H9 (cell line): Measurements from ENCODE around the gene TAS2R3. TPM values are rescaled to one million over a fixed set of nuclear protein-coding genes. Genes with fewer than 3 reads are reported as not detected.

ENCODE experiments used
- DNase-seq: peaks from one replicate; pipeline ENCODE4 v3.0.0-alpha.2; 2017
- H2AFZ ChIP-seq: one replicate; pipeline ENCODE4 v1.6.1; 2013; ENCODE audit warnings: mild to moderate bottlenecking, low read length, control low read depth, moderate library complexity
- H2AK5ac ChIP-seq: 2 replicates; pipeline ENCODE4 v1.6.1; 2013; ENCODE audit warnings: low read length, control low read depth, mixed read lengths; ENCODE audit not compliant: insufficient read length
- H2BK120ac ChIP-seq: one replicate; pipeline ENCODE4 v1.6.1; 2013; ENCODE audit warnings: low read depth, mild to moderate bottlenecking, low read length, control low read depth, inconsistent platforms; ENCODE audit not compliant: poor library complexity, severe bottlenecking
- H2BK12ac ChIP-seq: 2 replicates; pipeline ENCODE4 v1.6.1; 2013; ENCODE audit warnings: low read length, control low read depth, mixed read lengths, low read depth; ENCODE audit not compliant: insufficient read length
- H2BK15ac ChIP-seq: 2 replicates; pipeline ENCODE4 v1.6.1; 2013; ENCODE audit warnings: low read depth, low read length, control low read depth
- H2BK20ac ChIP-seq: one replicate; pipeline ENCODE4 v1.6.1; 2013; ENCODE audit warnings: low read depth, mild to moderate bottlenecking, low read length, control low read depth, inconsistent platforms; ENCODE audit not compliant: poor library complexity, severe bottlenecking
- H2BK5ac ChIP-seq: 2 replicates; pipeline ENCODE4 v1.6.1; 2013; ENCODE audit warnings: low read length, control low read depth, mixed read lengths; ENCODE audit not compliant: insufficient read length
- H3K14ac ChIP-seq: 2 replicates; pipeline ENCODE4 v1.6.1; 2013; ENCODE audit warnings: low read length, control low read depth; ENCODE audit not compliant: insufficient read depth
- H3K18ac ChIP-seq: 2 replicates; pipeline ENCODE4 v1.6.1; 2013; ENCODE audit warnings: low read depth, mild to moderate bottlenecking, mixed read lengths, low read length, control low read depth; ENCODE audit not compliant: insufficient read length
- H3K23ac ChIP-seq: 2 replicates; pipeline ENCODE4 v1.6.1; 2013; ENCODE audit warnings: low read length, control low read depth, mixed read lengths, low read depth; ENCODE audit not compliant: insufficient read length
- H3K23me2 ChIP-seq: 2 replicates; pipeline ENCODE4 v1.6.1; 2013; ENCODE audit warnings: low read depth, mild to moderate bottlenecking, mixed read lengths, low read length, control low read depth; ENCODE audit not compliant: insufficient read length, poor library complexity, severe bottlenecking
- H3K27ac ChIP-seq: 2 replicates; pipeline ENCODE4 v1.5.1; 2013; ENCODE audit warnings: low read length, control low read depth, mixed read lengths, low read depth; ENCODE audit not compliant: insufficient read length
- H3K27me3 ChIP-seq: 2 replicates; pipeline ENCODE4 v1.6.1; 2013; ENCODE audit warnings: low read length, control low read depth, inconsistent platforms; ENCODE audit not compliant: insufficient read depth
- H3K4ac ChIP-seq: 2 replicates; pipeline ENCODE4 v1.6.1; 2013; ENCODE audit warnings: low read depth, mild to moderate bottlenecking, control low read depth, inconsistent platforms, low read length, moderate library complexity
- H3K4me1 ChIP-seq: 2 replicates; pipeline ENCODE4 v1.6.1; 2013; ENCODE audit warnings: low read length, control low read depth, inconsistent platforms; ENCODE audit not compliant: insufficient read depth
- H3K4me2 ChIP-seq: 2 replicates; pipeline ENCODE4 v1.6.1; 2013; ENCODE audit warnings: low read length, control low read depth, mixed read lengths; ENCODE audit not compliant: insufficient read length, insufficient read depth
- H3K56ac ChIP-seq: 2 replicates; pipeline ENCODE4 v1.6.1; 2013; ENCODE audit warnings: low read depth, mild to moderate bottlenecking, mixed read lengths, low read length, control low read depth; ENCODE audit not compliant: insufficient read length
- H3K79me1 ChIP-seq: 2 replicates; pipeline ENCODE4 v1.6.1; 2013; ENCODE audit warnings: low read depth, mild to moderate bottlenecking, moderate library complexity, low read length, control low read depth, inconsistent platforms; ENCODE audit not compliant: insufficient read depth, poor library complexity, severe bottlenecking
- H3K79me2 ChIP-seq: 2 replicates; pipeline ENCODE4 v1.6.1; 2013; ENCODE audit warnings: low read length, control low read depth, inconsistent platforms; ENCODE audit not compliant: insufficient read depth
- H3K9ac ChIP-seq: 2 replicates; pipeline ENCODE4 v1.6.1; 2013; ENCODE audit warnings: low read length, control low read depth, mixed read lengths; ENCODE audit not compliant: insufficient read length; ENCODE audit errors: extremely low read depth
- H3K9me3 ChIP-seq: one replicate; pipeline ENCODE4 v1.6.1; 2013; ENCODE audit warnings: low read depth, low read length, inconsistent platforms; ENCODE audit not compliant: control insufficient read depth
- H3T11ph ChIP-seq: one replicate; pipeline ENCODE4 v1.6.1; 2013; ENCODE audit warnings: mild to moderate bottlenecking, low read length, control low read depth, inconsistent platforms
- H4K20me1 ChIP-seq: one replicate; pipeline ENCODE4 v1.6.1; 2013; ENCODE audit not compliant: control insufficient read depth, insufficient read length, insufficient read depth
- H4K5ac ChIP-seq: 2 replicates; pipeline ENCODE4 v1.6.1; 2013; ENCODE audit warnings: low read depth, mild to moderate bottlenecking, mixed read lengths, low read length, control low read depth; ENCODE audit not compliant: insufficient read length
- H4K8ac ChIP-seq: replicated peaks from 2 replicates; pipeline ENCODE4 v1.6.1; 2013; ENCODE audit warnings: low read length, control low read depth, mixed read lengths, low read depth; ENCODE audit not compliant: insufficient read length
- H4K91ac ChIP-seq: 2 replicates; pipeline ENCODE4 v1.6.1; 2013; ENCODE audit warnings: low read depth, mild to moderate bottlenecking, moderate library complexity, mixed read lengths, low read length, control low read depth; ENCODE audit not compliant: insufficient read length
- H3K27ac Mint-ChIP-seq, 3 experiments: 2 replicates in 2 of 3; 3 replicates in 1 of 3; pipeline ENCODE4 v1.8.0; 2020 to 2021; ENCODE audit warnings: mixed read lengths in 3 of 3, mild to moderate bottlenecking in 1 of 3, moderate library complexity in 1 of 3
- H3K27me3 Mint-ChIP-seq: 2 replicates; pipeline ENCODE4 v1.8.0; 2021; ENCODE audit warnings: low read depth, mild to moderate bottlenecking, moderate library complexity, mixed read lengths
- H3K36me3 Mint-ChIP-seq, 3 experiments: 2 replicates in 2 of 3; 3 replicates in 1 of 3; pipeline ENCODE4 v1.8.0; 2020 to 2021; ENCODE audit warnings: low read depth in 3 of 3, mixed read lengths in 3 of 3; ENCODE audit not compliant: insufficient read depth in 1 of 3
- H3K4me1 Mint-ChIP-seq, 2 experiments: 2 replicates each; pipeline ENCODE4 v1.8.0; 2020; ENCODE audit warnings: mixed read lengths in 2 of 2
- H3K4me3 Mint-ChIP-seq, 2 experiments: 2 replicates in 1 of 2; 3 replicates in 1 of 2; pipeline ENCODE4 v1.8.0; 2020 to 2021; ENCODE audit warnings: mild to moderate bottlenecking in 2 of 2, mixed read lengths in 2 of 2, moderate library complexity in 1 of 2
- H3K9me3 Mint-ChIP-seq, 2 experiments: 2 replicates in 1 of 2; 3 replicates in 1 of 2; pipeline ENCODE4 v1.8.0; 2020; ENCODE audit warnings: mild to moderate bottlenecking in 2 of 2, mixed read lengths in 2 of 2, moderate library complexity in 1 of 2
- CTCF ChIP-seq: fragments of 200-600 bp; sonication (generic); conservative IDR thresholded peaks from 3 replicates; pipeline ENCODE4 v1.8.0; 2021; ENCODE audit warnings: antibody characterized with exemption, mild to moderate bottlenecking
- WGBS: extraction: QIAGEN DNeasy Blood & Tissue Kit; methylation state at CpG from one replicate; pipeline ENCODE4 v1.1.7; 2013; ENCODE audit warnings: missing lambda C conversion rate, low lambda C conversion rate, mixed read lengths; ENCODE audit not compliant: insufficient read length; ENCODE audit errors: extremely low coverage; 5-methylcytosine and 5-hydroxymethylcytosine counted together
- total RNA-seq: library from RNA; stranded (reverse); gene quantifications from 2 replicates; pipeline ENCODE4 v1.2.1, GENCODE V29; 2021

Gene TAS2R3
- total RNA-seq, 1 experiment from 2014 or later: 1.2 TPM

- no peak overlapping the region for H3K4me2 ChIP-seq
- H3K4me1 Mint-ChIP-seq: peaks cover 9 to 10% of the 10 kb centered on the region in 2 experiments
- H3K18ac ChIP-seq: no peak overlapping the region
- H3K27me3 Mint-ChIP-seq: no peaks in the 10 kb centered on the region
- no peak overlapping the region for H3K23ac ChIP-seq
- no peak overlapping the region for H2BK5ac ChIP-seq
- H2BK120ac ChIP-seq: no peak overlapping the region
- H3K27me3 ChIP-seq: no peaks in the 10 kb centered on the region
- no peak overlapping the region for H4K5ac ChIP-seq
- H4K20me1 ChIP-seq: no peaks in the 10 kb centered on the region
- H3K4me3 Mint-ChIP-seq: no peak overlapping the region
- H3K23me2 ChIP-seq: peaks cover under 1% of the 10 kb centered on the region
- no peak overlapping the region for H3K27ac Mint-ChIP-seq
- H3K9me3 ChIP-seq: no peaks in the 10 kb centered on the region
- no peak overlapping the region for H4K91ac ChIP-seq
- H2AK5ac ChIP-seq: no peak overlapping the region
- H3K27ac ChIP-seq: no peak overlapping the region
- no peaks in the 10 kb centered on the region; a peak in 2 of 5 replicates for H3K9me3 Mint-ChIP-seq
- H2BK15ac ChIP-seq: no peak overlapping the region
- H3K9ac ChIP-seq: no peak overlapping the region
- no peak overlapping the region for H2BK12ac ChIP-seq
- H2AFZ ChIP-seq: no peak overlapping the region
- no CpG with 5 or more reads among the region's 2 CpGs for WGBS
- H2BK20ac ChIP-seq: no peak overlapping the region
- H3K36me3 Mint-ChIP-seq: peaks cover 68 to 86% (median 84%) of the 10 kb centered on the region in 3 experiments
- H4K8ac ChIP-seq: no peak overlapping the region
- H3K56ac ChIP-seq: no peak overlapping the region
- TF ChIP-seq CTCF: no peak
- no peak overlapping the region for H3K14ac ChIP-seq
- H3K79me1 ChIP-seq: peaks cover 8% of the 10 kb centered on the region
- no peak overlapping the region for H3K4ac ChIP-seq
- DNase-seq: no peak
- H3K79me2 ChIP-seq: peaks cover 12% of the 10 kb centered on the region
- H3K4me1 ChIP-seq: 0 out of 2 replicates have a peak, but pooled peaks cover 3% of the 10 kb centered on the region
- H3T11ph ChIP-seq: no peak overlapping the region
Observed at GRCh38 chr7:141744131-141744530, 19.8 kb upstream of the TAS2R3 start.
